ENCODE results near the gene HP. TPM values are rescaled to one million over a fixed set of nuclear protein-coding genes. Genes with fewer than 3 reads are reported as not detected.

Gene HP
- total and polyA plus RNA-seq, 2 of the 13 experiments (the other 11 are each of a cell fraction or from before 2014, with no cell fraction given) = 387 to 524 TPM

DNA sequence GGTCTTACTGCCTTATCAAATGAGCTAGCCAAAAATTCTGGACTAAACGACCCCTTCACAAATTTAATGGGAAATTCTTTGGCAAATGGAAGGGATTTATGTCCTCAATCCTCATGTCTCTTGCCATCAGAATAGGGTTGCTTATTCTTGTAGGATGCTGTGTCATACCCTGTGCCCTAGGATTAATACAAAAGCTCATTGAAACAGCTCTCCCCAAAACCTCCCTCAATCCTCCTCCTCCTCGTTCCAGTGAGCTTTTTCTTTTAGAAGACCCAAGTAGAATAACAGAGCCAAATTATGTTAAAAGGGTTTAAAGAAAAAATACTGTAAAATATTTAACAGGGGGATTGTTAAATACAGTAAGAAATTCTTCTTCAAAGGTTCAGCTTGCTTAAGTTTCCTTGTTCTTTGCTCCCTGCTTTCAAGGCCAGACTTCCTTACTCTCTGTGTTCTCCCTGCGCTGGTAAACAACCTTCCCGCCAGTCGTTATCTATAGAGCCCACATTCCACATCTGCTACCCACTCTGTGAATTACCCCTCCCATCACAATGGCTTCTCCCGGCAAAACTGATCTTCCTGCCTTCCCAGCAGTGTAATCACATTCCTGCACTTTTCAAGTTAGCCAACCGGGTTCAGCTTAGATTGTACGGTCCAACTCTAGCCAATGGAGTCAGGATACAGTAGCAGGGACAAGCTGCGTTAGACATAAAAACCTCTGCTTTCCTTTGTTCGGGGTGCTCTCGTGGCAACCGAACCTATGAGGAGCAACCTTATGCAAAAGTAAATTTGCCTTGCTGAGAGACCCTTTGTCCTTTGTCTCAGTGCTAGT is 18.4 kb downstream of the HP start (continued):
- TF ChIP-seq, protein P1, sequence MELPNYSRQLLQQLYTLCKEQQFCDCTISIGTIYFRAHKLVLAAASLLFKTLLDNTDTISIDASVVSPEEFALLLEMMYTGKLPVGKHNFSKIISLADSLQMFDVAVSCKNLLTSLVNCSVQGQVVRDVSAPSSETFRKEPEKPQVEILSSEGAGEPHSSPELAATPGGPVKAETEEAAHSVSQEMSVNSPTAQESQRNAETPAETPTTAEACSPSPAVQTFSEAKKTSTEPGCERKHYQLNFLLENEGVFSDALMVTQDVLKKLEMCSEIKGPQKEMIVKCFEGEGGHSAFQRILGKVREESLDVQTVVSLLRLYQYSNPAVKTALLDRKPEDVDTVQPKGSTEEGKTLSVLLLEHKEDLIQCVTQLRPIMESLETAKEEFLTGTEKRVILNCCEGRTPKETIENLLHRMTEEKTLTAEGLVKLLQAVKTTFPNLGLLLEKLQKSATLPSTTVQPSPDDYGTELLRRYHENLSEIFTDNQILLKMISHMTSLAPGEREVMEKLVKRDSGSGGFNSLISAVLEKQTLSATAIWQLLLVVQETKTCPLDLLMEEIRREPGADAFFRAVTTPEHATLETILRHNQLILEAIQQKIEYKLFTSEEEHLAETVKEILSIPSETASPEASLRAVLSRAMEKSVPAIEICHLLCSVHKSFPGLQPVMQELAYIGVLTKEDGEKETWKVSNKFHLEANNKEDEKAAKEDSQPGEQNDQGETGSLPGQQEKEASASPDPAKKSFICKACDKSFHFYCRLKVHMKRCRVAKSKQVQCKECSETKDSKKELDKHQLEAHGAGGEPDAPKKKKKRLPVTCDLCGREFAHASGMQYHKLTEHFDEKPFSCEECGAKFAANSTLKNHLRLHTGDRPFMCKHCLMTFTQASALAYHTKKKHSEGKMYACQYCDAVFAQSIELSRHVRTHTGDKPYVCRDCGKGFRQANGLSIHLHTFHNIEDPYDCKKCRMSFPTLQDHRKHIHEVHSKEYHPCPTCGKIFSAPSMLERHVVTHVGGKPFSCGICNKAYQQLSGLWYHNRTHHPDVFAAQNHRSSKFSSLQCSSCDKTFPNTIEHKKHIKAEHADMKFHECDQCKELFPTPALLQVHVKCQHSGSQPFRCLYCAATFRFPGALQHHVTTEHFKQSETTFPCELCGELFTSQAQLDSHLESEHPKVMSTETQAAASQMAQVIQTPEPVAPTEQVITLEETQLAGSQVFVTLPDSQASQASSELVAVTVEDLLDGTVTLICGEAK (IDR thresholded peaks at IDR 0.05) = no peak
- TF ChIP-seq, protein P1 (CRISPR knock-in tag; IDR thresholded peaks at IDR 0.05) = no peak; the same call in 1 of the 2 replicates
- no peak for TF ChIP-seq CC2D1A (CRISPR knock-in tag; IDR thresholded peaks at IDR 0.05)
- TF ChIP-seq, protein P2, sequence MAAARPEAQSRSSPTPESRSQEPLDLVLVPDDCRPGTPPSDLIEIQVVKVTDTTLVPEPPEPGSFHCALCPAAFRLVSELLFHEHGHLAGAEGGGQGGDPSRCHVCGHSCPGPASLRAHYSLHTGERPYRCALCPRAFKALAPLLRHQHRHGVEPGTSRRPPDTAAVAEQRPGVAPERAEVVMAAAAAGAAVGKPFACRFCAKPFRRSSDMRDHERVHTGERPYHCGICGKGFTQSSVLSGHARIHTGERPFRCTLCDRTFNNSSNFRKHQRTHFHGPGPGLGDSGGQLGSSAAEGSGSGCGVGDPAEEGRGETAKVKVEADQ (CRISPR knock-in tag; IDR thresholded peaks at IDR 0.05; ENCODE audit: borderline replicate concordance) = no peak
- no peak for TF ChIP-seq ZNF839 (CRISPR knock-in tag; IDR thresholded peaks at IDR 0.05; ENCODE audit: borderline replicate concordance)
- TF ChIP-seq ELF4 (CRISPR knock-in tag; IDR thresholded peaks at IDR 0.05; ENCODE audit: borderline replicate concordance) = peak; percentile 83; the same call in 1 of the 2 replicates
- TF ChIP-seq SMAD1 (CRISPR knock-in tag; IDR thresholded peaks at IDR 0.05; ENCODE audit: borderline replicate concordance, low read depth) = no peak
- TF ChIP-seq, protein P3, sequence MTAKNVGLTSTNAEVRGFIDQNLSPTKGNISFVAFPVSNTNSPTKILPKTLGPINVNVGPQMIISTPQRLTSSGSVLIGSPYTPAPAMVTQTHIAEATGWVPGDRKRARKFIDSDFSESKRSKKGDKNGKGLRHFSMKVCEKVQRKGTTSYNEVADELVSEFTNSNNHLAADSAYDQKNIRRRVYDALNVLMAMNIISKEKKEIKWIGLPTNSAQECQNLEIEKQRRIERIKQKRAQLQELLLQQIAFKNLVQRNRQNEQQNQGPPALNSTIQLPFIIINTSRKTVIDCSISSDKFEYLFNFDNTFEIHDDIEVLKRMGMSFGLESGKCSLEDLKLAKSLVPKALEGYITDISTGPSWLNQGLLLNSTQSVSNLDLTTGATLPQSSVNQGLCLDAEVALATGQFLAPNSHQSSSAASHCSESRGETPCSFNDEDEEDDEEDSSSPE (CRISPR knock-in tag; IDR thresholded peaks at IDR 0.05) = peak; percentile 93
- TF ChIP-seq TRIM24 (CRISPR knock-in tag; IDR thresholded peaks at IDR 0.05) = no peak
- no peak for TF ChIP-seq SNRNP70 (IDR thresholded peaks at IDR 0.05; ENCODE audit: low read depth, low read length)
- no peak for TF ChIP-seq ZNF549 (CRISPR knock-in tag; IDR thresholded peaks at IDR 0.05)
- no peak for TF ChIP-seq ZNF329 (CRISPR knock-in tag; IDR thresholded peaks at IDR 0.05; ENCODE audit: low read depth)
- TF ChIP-seq, protein P4, sequence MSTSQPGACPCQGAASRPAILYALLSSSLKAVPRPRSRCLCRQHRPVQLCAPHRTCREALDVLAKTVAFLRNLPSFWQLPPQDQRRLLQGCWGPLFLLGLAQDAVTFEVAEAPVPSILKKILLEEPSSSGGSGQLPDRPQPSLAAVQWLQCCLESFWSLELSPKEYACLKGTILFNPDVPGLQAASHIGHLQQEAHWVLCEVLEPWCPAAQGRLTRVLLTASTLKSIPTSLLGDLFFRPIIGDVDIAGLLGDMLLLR (CRISPR knock-in tag; IDR thresholded peaks at IDR 0.05) = no peak
- no peak for TF ChIP-seq FOXK1 (CRISPR knock-in tag; IDR thresholded peaks at IDR 0.05; ENCODE audit: borderline replicate concordance, low read depth)
- TF ChIP-seq ZNF432 (CRISPR knock-in tag; IDR thresholded peaks at IDR 0.05; ENCODE audit: borderline replicate concordance) = no peak

Data from HepG2 (cell line).